HG03575 (cell line): Measurements from ENCODE around the gene PFDN6.

Source experiments
- ATAC-seq: cut with Tn5 transposase; IDR thresholded peaks from one replicate; pipeline ENCODE4 v1.9.1; 2021; ENCODE audit not compliant: unreplicated experiment, insufficient number of reproducible peaks, low FRiP score; ENCODE audit errors: extremely low read depth

PFDN6 gene

DNA sequence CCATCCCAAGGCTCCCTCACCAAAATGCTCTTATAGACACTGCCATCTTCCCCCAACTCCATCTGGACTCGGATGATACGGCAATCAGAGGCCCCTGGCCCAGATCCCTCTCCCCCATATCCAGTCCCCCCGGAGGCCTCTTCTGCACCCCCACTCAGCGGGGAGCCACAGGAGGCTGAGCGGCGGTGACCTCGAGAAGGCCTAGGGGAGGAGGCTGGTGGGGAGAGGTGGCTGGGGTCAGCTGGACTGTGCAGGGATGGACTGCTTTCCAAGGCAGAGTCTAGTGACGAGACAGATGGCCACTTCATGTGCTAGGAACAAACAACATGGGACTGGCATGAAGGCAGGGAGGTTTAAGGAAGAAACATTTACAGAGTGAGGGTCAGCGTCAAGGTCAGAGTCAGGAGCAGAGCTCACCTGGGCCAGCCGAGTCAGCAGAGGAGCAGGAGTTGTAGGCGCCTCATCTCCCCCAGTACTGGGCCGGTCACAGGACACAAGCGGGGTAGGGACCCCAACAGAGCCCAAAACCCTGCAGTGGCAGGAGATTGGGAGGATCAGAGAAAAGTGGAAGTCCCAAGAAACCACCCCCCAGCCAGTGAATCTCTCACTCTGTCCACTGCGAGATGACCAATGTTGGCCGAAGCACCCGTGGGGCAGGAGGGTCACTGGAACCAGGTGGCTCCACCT, 3.7 kb downstream of the PFDN6 start:
- ATAC-seq = no peak

DNA sequence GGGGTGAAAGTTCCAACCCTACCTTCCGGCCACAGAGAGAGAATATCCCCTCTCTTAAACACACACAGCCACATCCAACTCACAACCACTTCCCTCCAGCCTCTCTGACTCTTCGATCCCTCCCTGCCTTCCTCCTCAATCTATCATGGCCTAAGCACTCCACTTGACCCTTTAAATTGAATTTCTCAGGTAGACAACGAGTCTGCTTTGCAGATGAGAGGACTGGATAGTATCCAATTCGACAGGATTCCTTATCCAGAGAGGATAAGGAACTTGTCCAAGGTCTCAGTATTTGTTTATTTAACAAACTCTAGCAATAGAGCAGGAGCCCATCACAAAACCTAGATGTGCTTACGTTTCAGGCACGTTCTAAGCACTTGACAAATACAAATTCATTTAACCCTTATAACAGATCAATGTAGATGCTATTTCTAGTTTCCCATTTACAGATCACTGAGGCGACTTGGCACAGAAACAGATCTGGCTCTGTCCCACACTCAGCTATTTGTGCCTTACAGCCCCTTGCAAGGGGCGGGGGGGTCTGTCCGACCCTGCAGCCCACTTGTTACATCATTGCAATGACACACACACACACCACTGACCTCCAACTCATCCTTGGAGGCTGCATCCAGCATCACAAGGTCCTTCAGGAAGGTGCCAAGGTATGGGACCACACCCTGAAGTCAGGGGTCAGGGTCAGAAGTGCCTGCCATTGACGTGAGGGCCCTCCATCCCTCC, 4.9 kb downstream of the PFDN6 start:
- ATAC-seq = no peak

DNA sequence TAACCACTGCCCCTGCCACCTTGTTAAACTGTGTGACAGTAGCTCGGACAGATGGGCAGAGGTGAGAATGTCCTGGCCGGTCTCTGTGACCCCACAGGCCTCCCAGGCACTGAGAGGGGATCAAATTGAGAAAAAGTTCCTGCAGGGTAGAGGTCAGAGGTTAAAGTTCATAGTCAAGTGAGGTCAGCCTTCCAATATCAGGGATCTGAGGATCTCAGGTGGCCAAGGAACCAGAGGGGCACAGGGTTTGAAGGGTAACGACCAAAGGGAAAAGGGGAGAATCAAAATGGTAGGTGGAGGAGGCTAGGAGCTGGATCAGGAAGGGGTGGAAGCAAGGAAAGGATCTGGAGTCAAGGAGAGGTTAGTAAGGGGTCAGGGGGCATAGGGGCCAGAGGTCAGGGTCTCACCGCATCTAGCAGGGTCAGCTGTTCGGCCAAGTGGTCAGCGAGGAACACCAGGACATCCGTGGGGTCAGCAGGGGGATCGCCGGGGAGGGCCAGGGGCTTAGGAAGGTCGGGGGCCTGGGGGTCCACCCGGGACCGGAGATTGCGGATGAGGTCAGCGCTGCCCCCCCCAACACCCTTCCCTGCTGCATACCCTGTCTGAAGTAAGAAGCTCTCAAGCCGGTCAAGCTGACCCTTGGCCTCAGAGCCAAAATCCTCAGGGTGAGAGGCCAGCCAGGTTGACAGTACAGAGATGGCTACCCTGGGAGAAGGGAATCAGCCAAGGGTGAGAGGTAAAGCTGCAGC, 6.4 kb downstream of the PFDN6 start:
- no peak for ATAC-seq

DNA sequence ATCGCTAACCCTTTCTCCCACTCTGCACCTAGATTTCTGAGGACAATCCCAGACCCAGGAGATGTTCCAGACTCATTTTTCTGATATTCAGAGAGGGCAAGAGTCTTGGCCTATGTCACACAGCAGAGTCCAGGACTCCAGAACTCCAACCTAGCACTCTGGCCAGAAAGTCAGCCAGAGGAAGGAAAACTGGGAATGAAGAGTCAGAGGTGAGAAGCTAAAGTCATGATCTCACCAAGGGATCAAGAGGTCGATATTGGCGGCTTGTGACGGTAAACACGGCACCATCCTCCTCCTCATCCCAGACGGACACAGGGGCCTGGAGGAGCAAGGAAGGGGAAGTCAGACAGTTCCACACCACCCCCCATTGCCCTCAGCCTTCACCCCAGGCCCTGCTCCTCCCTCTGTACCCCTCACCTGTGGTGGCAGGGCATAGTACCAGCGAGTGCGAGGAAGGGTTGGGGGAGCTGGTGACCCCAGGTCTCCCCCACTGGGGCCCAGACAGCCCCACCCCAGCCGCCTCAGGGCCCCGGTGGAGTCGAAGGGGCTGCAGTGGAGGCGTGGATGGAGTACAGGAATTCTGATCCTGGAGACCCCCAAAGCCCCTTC, 7.5 kb downstream of the PFDN6 start:
- no peak for ATAC-seq

DNA sequence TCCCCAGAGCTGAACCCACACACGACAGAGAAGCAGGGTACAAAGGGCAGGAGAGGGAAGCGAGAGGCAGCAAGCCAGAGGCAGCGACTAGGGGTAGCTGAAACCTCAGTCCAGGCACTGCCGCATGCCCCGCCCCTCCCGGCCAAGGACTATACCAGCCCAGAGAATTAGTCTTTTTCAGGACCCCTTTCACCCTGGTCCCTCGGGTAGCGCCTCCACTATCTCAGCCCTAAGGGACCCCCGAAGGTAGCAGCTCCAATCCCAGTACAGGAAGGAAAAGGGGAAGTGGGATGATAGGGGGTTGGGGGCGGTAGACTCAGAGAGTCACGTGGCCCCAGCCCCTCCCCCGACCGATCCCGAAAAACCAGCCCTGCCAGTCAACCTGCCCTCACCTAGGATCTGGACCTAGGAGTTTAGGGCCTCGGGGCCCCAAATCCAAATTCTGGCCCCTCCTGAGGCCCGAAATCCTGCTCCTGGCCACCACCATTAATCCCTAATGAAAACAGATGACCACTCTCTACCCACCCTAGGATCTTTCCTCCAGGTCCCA, 8.1 kb downstream of the PFDN6 start:
- no peak for ATAC-seq

DNA sequence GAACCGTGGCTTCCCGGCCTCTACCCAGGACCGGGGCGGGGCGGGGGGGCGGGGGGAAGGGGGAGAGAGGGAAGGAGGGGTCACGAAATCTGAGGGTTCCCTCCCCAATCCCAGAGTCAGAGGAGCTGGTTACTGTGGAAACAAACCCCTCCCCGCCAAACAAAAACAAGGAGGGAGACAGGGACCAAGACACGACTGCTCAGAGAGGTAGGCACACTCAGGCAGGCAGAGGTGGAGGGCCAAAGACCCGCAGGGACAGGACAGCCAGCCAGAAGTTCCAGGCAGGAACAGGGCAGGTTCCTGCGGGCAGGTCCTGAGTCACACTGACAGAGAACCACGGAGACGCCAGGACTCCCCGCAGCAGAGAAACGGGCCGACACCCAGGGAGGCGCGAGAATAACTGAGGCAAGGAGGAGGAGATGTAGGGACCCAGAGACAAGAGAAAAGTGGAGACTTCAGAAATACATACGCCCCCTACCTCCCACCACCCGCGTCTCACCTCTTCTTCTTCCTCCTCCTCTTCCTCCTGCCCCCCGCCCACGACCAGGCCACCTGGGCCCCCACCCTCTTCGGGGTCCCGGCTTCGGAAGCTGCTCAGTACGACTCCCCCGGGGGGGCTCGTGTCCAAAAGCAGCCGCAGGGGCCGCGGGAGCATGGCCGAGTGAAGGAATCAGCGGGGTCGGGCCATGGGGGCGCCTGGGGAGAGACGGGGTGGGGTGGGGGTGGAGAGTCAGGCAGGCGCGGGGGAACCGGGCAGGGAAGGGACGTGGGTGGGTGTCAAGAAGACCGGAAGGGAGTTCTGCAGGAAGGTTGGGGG, 8.8 kb downstream of the PFDN6 start:
- ATAC-seq = no peak

DNA sequence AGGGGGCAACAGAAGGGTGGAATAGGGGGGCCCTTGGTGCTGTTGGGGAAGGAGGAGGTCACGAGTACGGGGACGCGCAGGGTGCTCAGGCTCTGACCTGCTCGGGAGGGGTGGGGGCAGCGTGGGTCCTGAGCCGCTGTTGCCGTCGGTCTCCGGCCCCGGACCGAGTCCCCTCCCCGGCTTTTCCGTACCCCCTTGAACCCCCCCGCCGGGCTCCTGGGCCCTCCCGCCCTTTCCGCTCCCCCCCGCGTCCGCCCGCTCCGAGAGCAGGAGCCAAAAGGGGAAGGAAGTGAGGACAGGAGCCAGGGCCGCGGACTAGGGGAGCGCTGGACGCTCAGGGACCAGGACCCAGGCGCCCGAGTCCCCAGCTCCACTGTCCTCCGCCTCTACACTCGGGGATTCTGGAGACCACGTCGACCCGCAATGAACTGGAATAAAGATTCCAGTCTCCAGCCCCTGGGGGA, 9.4 kb downstream of the PFDN6 start, which contains the start of gene RGL2:
Gene RGL2, minus strand, starts transcription at position 170 of the 464 bp plus-strand sequence. CDS start 332 bp downstream, outside the sequence.
- ATAC-seq = no peak

DNA sequence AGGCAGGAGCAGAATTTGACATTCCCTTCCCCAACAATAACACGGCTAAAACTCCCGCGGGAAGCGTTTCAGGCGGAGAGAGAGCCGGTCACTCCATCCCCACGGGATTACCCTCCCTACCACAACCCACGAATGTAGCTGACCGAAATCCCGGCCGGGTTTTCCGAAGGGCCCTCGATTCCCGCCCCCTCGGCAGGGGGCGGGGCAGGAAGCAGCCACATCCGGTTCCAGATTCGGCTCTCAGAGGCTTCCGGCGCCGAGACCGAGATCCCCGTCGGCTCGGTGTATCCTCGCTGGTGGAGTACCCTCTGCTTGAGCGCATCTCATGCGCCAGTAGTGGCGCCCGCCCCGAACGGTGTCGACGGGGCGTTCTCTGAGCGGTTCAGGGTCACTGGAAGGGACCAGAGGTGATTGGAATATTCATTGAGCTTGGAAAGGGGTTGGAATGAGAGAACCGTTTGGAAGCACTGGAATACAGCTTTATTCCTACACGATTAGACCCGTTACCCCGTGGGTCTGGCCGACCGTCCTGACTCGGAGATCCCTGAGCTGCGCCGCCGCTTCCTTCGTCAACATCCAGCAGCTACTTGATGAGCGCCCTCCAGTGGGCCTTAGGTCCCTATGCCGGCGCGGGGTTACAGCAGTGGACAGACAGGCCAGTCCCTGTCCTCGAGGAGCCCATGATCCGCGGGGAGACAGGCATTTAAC, 10.0 kb downstream of the PFDN6 start:
- no peak for ATAC-seq

DNA sequence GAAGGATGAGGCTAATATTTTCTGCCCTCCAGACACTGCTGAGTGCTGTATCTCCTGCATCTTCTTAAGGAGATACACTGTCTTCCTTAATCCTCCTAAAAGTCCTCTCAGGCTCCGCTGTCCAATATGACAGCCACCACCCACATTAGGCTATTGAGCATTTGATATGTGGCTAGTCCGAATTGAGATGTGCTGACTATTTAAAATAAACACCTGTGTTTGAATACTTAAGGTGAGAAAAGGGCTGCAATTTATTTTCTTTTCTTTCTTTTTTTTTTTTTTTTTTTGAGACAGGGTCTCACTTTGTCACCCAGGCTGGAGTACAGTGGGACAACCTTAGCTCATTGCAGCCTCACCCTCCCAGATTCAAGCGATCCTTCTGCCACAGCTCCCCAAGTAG, 12.5 kb downstream of the PFDN6 start:
- no peak for ATAC-seq

DNA sequence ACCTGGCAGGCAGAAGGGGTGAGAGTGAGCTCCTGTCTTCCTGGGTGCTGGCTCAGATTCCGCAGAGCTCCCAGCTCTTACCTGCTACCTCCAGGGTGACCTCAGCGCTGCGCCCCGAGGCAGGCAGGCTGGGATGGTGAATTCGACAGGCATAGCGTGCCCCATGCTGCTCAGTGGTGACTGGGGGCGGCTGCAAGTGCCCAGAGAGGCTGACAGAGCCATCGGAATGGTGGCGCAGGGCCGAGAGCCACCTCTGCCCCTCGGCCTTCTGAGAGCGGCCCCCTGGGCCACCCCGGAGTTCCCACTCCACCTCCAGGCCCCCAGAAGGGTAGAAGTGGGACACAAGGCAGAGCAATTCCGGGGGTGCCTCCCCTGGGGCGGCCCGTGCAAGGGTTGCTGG, 14.8 kb downstream of the PFDN6 start:
- ATAC-seq = no peak

DNA sequence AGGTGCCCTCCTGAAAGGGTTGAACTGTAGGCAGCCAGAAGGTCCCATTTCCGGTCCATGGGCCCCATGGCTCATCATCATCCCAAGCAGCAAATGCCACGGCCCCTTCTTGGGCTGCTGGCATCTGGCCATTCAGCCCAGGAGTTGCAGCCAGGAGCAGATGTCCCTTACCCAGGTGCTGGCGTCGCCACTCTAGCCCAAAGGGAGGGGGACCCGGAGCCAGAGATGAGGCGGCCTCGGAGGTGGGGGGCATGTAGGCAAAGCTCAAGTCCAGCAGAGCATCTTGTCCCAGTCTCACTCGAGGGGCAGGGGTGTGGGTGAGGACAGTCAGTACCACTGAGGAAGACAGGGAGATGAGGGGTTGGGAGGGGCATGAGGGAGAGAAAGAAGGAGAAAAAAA, 15.7 kb downstream of the PFDN6 start:
- no peak for ATAC-seq

DNA sequence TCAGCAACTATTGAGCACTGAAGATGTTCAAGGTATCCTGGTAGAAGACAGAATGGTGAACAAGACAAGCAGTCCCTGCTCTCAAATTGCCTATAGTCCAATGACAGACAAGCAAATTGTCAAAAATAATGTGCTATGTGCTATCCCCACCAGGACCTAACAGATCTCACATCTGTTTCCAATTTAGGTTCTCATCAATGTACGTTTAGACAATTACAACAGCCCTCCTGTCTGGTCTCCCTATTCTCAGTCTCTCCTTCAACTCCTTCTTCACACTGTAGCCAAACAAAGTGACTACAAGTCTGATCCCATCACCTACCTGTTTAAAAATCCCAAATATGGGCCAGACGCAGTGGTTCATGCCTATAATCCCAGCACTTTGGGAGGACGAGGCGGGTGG, 17.0 kb downstream of the PFDN6 start:
- no peak for ATAC-seq

DNA sequence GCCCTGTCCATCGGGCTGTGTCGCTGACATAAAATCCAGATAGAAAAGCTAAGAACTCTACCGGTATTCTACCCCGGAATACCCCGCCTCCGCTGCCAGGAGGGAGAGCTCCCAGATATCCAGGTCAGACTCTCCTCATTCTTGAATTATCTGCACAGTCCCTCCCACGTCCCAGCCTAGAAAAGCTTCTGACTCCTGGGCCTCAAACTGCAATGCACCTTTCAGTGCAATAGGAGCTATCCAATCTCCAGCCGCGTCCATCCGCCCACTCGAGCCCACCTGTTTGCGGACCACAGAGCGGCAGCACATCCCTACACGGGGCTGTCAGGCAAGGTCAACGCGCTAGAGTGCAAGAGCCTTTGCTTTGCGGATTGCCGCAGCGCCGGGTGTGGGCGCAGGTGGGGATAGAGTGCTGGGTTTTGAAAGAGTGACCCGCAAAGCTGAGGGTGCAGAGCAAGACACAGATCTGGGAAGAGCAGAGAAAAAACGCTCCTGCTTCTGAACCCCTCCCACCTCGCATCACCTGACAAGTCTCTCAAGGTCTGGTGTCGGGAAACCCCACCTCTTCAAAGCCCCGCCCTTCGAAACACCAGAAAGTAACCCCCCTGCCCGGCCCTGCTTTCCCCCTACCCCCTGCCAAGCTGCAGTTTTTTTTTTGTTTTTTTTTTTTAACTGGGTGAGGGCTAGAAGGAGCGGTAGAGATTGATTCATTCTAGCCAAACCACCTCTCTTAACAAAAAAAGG, 23.1 kb downstream of the PFDN6 start:
- ATAC-seq = no peak

DNA sequence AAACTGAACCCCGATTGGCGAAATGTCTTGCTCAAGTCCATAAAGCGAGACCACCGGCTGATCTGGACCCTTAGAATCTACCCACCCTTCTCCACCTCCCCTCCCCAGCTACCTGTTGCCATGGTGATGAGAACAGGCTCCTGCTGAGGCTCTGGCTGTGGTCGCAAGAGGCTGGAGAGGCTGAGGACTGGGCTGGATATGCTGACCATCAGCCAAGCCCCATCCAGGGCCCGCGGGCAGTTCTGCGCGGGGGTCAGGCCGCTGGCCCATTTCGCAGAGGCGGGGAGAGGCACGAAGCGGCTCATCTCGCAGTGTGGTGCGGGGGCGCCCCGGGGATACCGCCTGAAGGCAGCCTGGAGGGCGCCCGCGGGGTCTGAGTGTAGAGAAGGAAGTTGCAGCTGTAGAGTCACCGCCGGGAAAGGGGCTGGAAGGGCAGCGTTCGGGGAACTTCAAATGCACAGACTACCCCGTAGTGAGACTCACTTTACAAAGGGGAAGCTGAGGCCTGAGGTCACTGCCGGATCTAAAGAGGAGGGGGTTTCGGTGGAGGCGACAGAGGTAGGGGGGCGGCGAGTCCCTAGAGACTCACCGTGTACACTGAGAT, 23.8 kb downstream of the PFDN6 start:
- no peak for ATAC-seq

DNA sequence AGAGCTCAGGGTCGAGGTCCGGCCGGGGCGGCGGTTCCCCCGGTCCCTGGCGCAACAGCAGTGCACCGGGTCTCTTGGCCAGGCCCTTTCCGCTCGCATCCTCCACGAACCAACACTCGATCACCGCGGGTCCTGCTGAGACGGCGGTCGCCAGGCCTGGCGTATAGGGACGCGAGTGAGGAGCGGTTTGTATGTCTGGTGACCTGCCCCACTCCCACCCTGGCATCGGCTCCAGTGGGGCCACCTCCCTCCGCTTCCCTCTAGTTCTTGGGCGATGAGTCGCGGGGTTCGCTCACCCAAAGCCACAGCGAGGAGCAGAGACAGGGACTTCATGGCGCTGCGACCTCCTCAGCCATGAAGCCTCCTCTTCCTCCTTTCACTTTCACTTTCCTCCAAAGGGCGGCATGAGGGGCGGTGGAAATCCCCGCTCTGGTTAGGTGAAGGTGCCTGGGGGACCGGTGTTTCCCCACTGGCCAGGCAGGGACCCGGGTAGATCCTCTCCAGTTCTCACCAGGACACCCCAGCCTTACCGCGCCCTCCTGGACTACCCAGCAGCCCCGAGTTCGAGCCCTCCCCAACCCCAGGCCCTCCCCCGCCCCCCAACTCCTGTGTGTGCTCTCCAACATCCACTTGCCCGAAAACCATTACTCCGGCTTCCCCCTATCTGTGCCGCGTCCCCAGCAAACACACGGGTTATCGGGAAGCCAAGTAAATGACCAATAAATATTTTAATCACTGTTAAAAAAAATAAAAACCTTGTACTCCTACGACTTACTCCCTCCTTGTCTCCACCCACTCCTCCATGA, 24.5 kb downstream of the PFDN6 start, which contains the start of gene TAPBP:
Gene TAPBP, minus strand, starts transcription at position 370 of the 806 bp plus-strand sequence. Its CDS starts 37 bp downstream, at position 333.
- ATAC-seq = no peak

DNA sequence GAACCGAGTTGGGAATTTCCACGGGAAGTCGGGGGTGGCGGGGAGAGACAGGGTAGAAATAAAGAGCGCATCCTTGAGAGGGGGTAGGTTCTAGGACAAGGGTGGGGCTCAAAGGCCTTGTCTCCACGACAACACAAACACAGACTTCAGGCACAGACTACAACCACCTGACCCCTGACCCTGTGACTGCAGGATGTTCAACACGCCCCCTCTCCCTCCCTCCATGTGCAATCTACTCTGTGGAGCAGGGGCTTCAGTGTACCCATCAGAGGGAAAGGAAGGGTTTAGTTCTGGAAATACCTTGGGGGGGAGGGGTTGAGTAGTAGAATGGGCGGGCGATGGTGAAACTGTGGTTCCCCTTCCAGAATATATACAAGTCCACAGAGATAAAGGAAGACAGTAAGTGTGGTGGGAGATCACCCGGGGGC, 25.1 kb downstream of the PFDN6 start:
- ATAC-seq = no peak
